Sigmoid colon (tissue), 7 donors: ENCODE data around the gene ABCA1. TPM values are rescaled to one million over a fixed set of nuclear protein-coding genes. Genes with fewer than 3 reads are reported as not detected.

ENCODE experiments used
- DNase-seq: peaks from one replicate; pipeline ENCODE4 v3.0.0-alpha.2; 2019
- H3K27ac ChIP-seq, 4 donors: fragments of 200-600 bp; sonication (generic); one replicate each; pipeline ENCODE4 v1.5.1; 2016 to 2019; ENCODE audit warnings: mild to moderate bottlenecking in 1 of 4
- H3K27me3 ChIP-seq, 3 donors: fragments of 200-600 bp; sonication (generic); one replicate each; pipeline ENCODE4 v1.5.1; 2019; ENCODE audit warnings: mild to moderate bottlenecking in 1 of 3
- H3K36me3 ChIP-seq, 4 donors: fragments of 200-600 bp; sonication (generic); one replicate each; pipeline ENCODE4 v1.5.1; 2016 to 2019
- H3K4me1 ChIP-seq, 4 donors: fragments of 200-600 bp; sonication (generic); one replicate each; pipeline ENCODE4 v1.5.1; 2017 to 2019
- H3K4me3 ChIP-seq, 4 donors: fragments of 200-600 bp; sonication (generic); one replicate each; pipeline ENCODE4 v1.5.1; 2017 to 2019; ENCODE audit warnings: mild to moderate bottlenecking in 2 of 4, moderate library complexity in 1 of 4
- H3K9me3 ChIP-seq, 4 donors: fragments of 200-600 bp in 3 of 4; sonication (generic) in 3 of 4; one replicate each; pipeline versions ENCODE4 v1.5.1 to v1.6.1; 2013 to 2019
- EP300 ChIP-seq, 4 donors: sonication (generic); formaldehyde crosslinking; IDR thresholded peaks; one replicate each; pipeline ENCODE4 v1.6.1; 2017; ENCODE audit warnings: antibody characterized with exemption in 4 of 4
- POLR2A ChIP-seq, 2 donors: fragments of 450-650 bp; IDR thresholded peaks; one replicate each; pipeline ENCODE4 v1.6.1; 2016; ENCODE audit warnings: antibody characterized with exemption in 2 of 2, mild to moderate bottlenecking in 2 of 2, moderate library complexity in 2 of 2
- POLR2AphosphoS5 ChIP-seq, 4 donors: sonication (generic); formaldehyde crosslinking; IDR thresholded peaks; one replicate each; pipeline ENCODE4 v1.6.1; 2017; ENCODE audit warnings: antibody characterized with exemption in 4 of 4
- WGBS, 2 donors: extraction: QIAGEN DNeasy Blood & Tissue Kit; methylation state at CpG; one replicate each; pipeline ENCODE4 v1.1.7; 2013; 5-methylcytosine and 5-hydroxymethylcytosine counted together
- intact Hi-C: fragments of 100-400 bp; cut with DNase I; formaldehyde crosslinking; loops from one replicate; pipeline ENCODE4 v1.15.1; 2023
- polyA plus RNA-seq, 3 donors: library from polyadenylated mRNA; stranded (reverse); fragments of 200-250 nt; gene quantifications; one replicate each; pipeline ENCODE4 v1.2.3, GENCODE V29; 2013
- total RNA-seq, 4 donors: library from RNA; depleted of rRNA; stranded (reverse); fragments of >200 nt; gene quantifications; one replicate each; pipeline ENCODE4 v1.1.0, GENCODE V29; 2016
- TF ChIP-seq, protein P1 (sequence below), 4 experiments: fragments of 450-650 bp in 3 of 4; fragments of 200-600 bp in 1 of 4; IDR thresholded peaks; one replicate each; pipeline ENCODE4 v1.5.1; 2016 to 2019; ENCODE audit warnings: antibody characterized with exemption in 4 of 4, mild to moderate bottlenecking in 3 of 4, moderate library complexity in 2 of 4
- donor health status: healthy with polysubstance abuse.
- donor health status: Bipolar disorder and iron deficiency.
- donor health status: healthy.

The ABCA1 gene
- total and polyA plus RNA-seq, 7 donors: 2.4 to 110 (median 76.7) TPM

DNA sequence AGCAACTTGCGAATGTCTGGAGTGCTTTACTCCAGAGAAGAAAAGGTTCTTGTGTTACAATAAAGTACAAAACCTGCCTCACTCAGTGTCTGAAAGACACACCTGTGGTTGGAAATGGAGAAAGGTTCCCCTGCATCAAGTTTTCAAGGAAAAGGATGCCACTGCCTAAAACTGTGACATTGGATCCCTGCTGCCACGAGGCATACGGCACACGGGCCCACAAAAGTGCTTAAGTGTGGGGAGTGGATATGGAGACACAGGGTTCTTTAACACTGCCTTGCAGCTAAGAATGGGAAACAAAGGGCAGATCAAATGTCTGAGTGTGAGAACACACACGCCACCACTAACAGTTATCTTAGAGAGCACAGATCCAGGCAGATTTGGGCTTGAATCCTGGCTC lies 89.0 kb downstream of the ABCA1 start:
- Histone ChIP-seq H3K9me3 (no peaks in the 10 kb centered on the region), H3K4me3 (no peak overlapping the region), H3K27me3 (no peaks in the 10 kb centered on the region), H3K36me3 (peaks cover 64 to 96% (median 78%) of the 10 kb centered on the region in 4 donors), H3K27ac (no peak overlapping the region), H3K4me1 (peaks cover 0 to 18% (median 5%) of the 10 kb centered on the region in 4 donors)
- intact Hi-C loops: no loop called here
- no peak for DNase-seq
- TF ChIP-seq EP300 (IDR thresholded peaks at IDR 0.05) (no peak), POLR2A (IDR thresholded peaks at IDR 0.05) (no peak), POLR2AphosphoS5 (IDR thresholded peaks at IDR 0.05) (no peak)
- TF ChIP-seq, protein P1, sequence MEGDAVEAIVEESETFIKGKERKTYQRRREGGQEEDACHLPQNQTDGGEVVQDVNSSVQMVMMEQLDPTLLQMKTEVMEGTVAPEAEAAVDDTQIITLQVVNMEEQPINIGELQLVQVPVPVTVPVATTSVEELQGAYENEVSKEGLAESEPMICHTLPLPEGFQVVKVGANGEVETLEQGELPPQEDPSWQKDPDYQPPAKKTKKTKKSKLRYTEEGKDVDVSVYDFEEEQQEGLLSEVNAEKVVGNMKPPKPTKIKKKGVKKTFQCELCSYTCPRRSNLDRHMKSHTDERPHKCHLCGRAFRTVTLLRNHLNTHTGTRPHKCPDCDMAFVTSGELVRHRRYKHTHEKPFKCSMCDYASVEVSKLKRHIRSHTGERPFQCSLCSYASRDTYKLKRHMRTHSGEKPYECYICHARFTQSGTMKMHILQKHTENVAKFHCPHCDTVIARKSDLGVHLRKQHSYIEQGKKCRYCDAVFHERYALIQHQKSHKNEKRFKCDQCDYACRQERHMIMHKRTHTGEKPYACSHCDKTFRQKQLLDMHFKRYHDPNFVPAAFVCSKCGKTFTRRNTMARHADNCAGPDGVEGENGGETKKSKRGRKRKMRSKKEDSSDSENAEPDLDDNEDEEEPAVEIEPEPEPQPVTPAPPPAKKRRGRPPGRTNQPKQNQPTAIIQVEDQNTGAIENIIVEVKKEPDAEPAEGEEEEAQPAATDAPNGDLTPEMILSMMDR (IDR thresholded peaks at IDR 0.05): no peak
- 86 to 92% methylated on average over 5 of the region's 5 CpGs for WGBS, 2 donors

DNA sequence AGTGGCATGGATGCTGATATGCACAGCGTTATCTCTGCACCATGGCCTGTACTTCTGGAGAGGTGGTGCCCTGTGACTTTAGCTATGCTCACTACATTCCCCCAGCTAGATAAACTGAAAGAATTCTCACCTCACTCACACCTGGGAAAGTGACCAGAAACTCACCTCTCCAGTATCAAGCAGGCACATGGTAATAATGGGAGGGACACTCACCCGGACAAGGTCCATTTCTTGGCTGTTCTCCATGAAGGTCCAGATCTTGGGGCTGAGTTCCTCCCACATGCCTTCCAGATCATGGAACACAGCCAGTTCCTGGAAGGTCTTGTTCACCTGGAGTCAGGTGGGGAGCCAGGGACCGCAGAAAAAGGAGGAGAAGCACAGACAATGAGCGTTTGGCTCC lies 91.2 kb downstream of the ABCA1 start:
- peaks cover 63 to 96% (median 81%) of the 10 kb centered on the region in 4 donors for H3K36me3 ChIP-seq
- intact Hi-C loops: no loop called here
- no peaks in the 10 kb centered on the region for H3K9me3 ChIP-seq
- no peak overlapping the region for H3K4me3 ChIP-seq
- H3K27me3 ChIP-seq: no peaks in the 10 kb centered on the region
- WGBS, 2 donors: 79 to 89% methylated on average over 4 of the region's 4 CpGs
- peaks cover 0 to 12% (median 4%) of the 10 kb centered on the region in 4 donors for H3K4me1 ChIP-seq
- no peak for DNase-seq
- TF ChIP-seq, protein P1 (IDR thresholded peaks at IDR 0.05): no peak
- TF ChIP-seq POLR2AphosphoS5 (IDR thresholded peaks at IDR 0.05) (no peak), EP300 (IDR thresholded peaks at IDR 0.05) (no peak), POLR2A (IDR thresholded peaks at IDR 0.05) (no peak)
- peak overlapping the region in 1 of 4 donors; percentile 43 for H3K27ac ChIP-seq

DNA sequence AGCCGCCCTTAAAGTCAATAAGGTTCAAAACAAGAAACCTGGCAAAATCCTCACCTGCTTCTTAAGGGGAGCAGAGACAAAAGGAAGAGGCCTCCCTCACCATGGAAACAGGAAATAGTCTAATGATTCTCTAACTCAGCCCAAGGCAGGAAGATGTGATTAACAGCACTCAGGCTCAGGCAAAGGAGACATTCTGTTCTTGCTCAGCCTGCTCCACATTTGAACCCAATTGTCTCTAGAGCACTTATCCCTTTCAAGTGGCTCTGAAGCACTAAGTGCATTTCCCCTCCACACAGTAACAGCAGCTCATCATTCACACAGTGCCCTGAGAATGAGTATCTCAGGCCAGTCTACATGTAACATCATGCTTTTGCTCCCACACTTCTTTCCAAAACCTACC lies 91.7 kb downstream of the ABCA1 start:
- Histone ChIP-seq H3K4me3 (no peak overlapping the region), H3K4me1 (peaks cover 0 to 12% (median 4%) of the 10 kb centered on the region in 4 donors), H3K27ac (peak overlapping the region in 1 of 4 donors; percentile 43), H3K9me3 (no peaks in the 10 kb centered on the region), H3K36me3 (peaks cover 68 to 96% (median 82%) of the 10 kb centered on the region in 4 donors), H3K27me3 (no peaks in the 10 kb centered on the region)
- intact Hi-C loops: no loop called here
- DNase-seq: no peak
- TF ChIP-seq EP300 (IDR thresholded peaks at IDR 0.05): no peak
- TF ChIP-seq POLR2AphosphoS5 (IDR thresholded peaks at IDR 0.05): no peak
- TF ChIP-seq POLR2A (IDR thresholded peaks at IDR 0.05): no peak
- TF ChIP-seq, protein P1 (IDR thresholded peaks at IDR 0.05): no peak
- WGBS, 2 donors: 85 to 92% methylated on average over 1 of the region's 1 CpG

DNA sequence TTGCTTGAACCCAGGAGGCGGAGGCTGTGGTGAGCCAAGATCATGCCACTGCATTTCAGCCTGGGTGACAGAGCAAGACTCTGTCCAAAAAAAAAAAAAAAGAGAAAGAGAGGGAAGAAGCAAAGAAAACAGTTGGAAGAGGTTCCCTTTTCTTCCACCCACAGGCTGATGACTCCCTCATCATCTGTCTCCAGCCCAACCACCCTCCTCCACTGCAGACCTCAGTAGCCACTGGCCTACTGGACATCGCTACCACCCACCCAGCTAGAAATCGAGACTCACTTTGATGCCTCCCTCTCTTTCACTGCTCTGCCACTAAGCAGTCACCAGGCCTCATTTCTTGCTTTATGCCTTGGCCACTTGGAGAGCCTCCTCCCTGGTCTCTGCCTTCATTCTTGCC lies 92.8 kb downstream of the ABCA1 start:
- H3K4me1 ChIP-seq: peaks cover 0 to 18% (median 4%) of the 10 kb centered on the region in 4 donors
- H3K27ac ChIP-seq: peak overlapping the region in 1 of 4 donors; percentile 51
- H3K27me3 ChIP-seq: no peaks in the 10 kb centered on the region
- H3K4me3 ChIP-seq: no peak overlapping the region
- WGBS, 2 donors: 86 to 88% methylated on average over 3 of the region's 3 CpGs
- no peaks in the 10 kb centered on the region for H3K9me3 ChIP-seq
- H3K36me3 ChIP-seq: peaks cover 74 to 96% (median 86%) of the 10 kb centered on the region in 4 donors
- no peak for DNase-seq
- TF ChIP-seq POLR2AphosphoS5 (IDR thresholded peaks at IDR 0.05) (no peak), POLR2A (IDR thresholded peaks at IDR 0.05) (no peak), EP300 (IDR thresholded peaks at IDR 0.05) (no peak)
- TF ChIP-seq, protein P1 (IDR thresholded peaks at IDR 0.05): no peak
- intact Hi-C loops: no loop called here

DNA sequence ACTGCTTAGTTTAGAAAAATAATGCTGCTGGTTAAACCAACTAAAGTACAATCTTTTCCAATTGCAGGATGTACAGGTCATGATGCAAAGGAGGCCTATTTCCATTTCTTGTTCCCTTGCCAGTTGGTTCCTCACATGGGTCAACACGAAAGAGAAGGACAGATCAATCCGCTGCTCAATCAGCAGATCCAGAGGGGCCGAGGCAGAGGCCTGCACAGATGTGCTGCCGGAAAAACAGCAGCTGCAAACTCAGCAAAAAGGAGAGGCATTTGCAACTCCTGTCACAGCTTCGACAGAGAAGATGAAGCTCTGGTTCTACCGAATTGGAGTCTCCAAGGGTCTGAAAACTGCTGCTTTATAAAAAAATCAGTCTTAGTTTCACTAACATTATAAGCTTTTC lies 94.3 kb downstream of the ABCA1 start:
- DNase-seq: no peak
- H3K4me3 ChIP-seq: no peak overlapping the region
- intact Hi-C loops: no loop called here
- H3K4me1 ChIP-seq: peaks cover 0 to 20% (median 4%) of the 10 kb centered on the region in 4 donors
- TF ChIP-seq POLR2AphosphoS5 (IDR thresholded peaks at IDR 0.05) (no peak), EP300 (IDR thresholded peaks at IDR 0.05) (no peak), POLR2A (IDR thresholded peaks at IDR 0.05) (no peak)
- TF ChIP-seq, protein P1 (IDR thresholded peaks at IDR 0.05): no peak
- no peak overlapping the region for H3K27ac ChIP-seq
- peaks cover 76 to 96% (median 90%) of the 10 kb centered on the region in 4 donors for H3K36me3 ChIP-seq
- 88 to 92% methylated on average over 6 of the region's 6 CpGs for WGBS, 2 donors
- H3K27me3 ChIP-seq: no peaks in the 10 kb centered on the region
- no peaks in the 10 kb centered on the region for H3K9me3 ChIP-seq
